Sigmoid colon (tissue), 7 donors: ENCODE measurements around the gene AFDN. TPM values are rescaled to one million over a fixed set of nuclear protein-coding genes. Genes with fewer than 3 reads are reported as not detected.
A peak's percentile ranks its signal among the peaks of the same experiment; 100 is the strongest.

Experiments
- DNase-seq: peaks from one replicate; pipeline ENCODE4 v3.0.0-alpha.2; 2019
- H3K27ac ChIP-seq, 4 donors: fragments of 200-600 bp; sonication (generic); one replicate each; pipeline ENCODE4 v1.5.1; 2016 to 2019; ENCODE audit warnings: mild to moderate bottlenecking in 1 of 4
- H3K27me3 ChIP-seq, 3 donors: fragments of 200-600 bp; sonication (generic); one replicate each; pipeline ENCODE4 v1.5.1; 2019; ENCODE audit warnings: mild to moderate bottlenecking in 1 of 3
- H3K36me3 ChIP-seq, 4 donors: fragments of 200-600 bp; sonication (generic); one replicate each; pipeline ENCODE4 v1.5.1; 2016 to 2019
- H3K4me1 ChIP-seq, 4 donors: fragments of 200-600 bp; sonication (generic); one replicate each; pipeline ENCODE4 v1.5.1; 2017 to 2019
- H3K4me3 ChIP-seq, 4 donors: fragments of 200-600 bp; sonication (generic); one replicate each; pipeline ENCODE4 v1.5.1; 2017 to 2019; ENCODE audit warnings: mild to moderate bottlenecking in 2 of 4, moderate library complexity in 1 of 4
- H3K9me3 ChIP-seq, 4 donors: fragments of 200-600 bp in 3 of 4; sonication (generic) in 3 of 4; one replicate each; pipeline versions ENCODE4 v1.5.1 to v1.6.1; 2013 to 2019
- EP300 ChIP-seq, 4 donors: sonication (generic); formaldehyde crosslinking; IDR thresholded peaks; one replicate each; pipeline ENCODE4 v1.6.1; 2017; ENCODE audit warnings: antibody characterized with exemption in 4 of 4
- POLR2A ChIP-seq, 2 donors: fragments of 450-650 bp; IDR thresholded peaks; one replicate each; pipeline ENCODE4 v1.6.1; 2016; ENCODE audit warnings: antibody characterized with exemption in 2 of 2, mild to moderate bottlenecking in 2 of 2, moderate library complexity in 2 of 2
- POLR2AphosphoS5 ChIP-seq, 4 donors: sonication (generic); formaldehyde crosslinking; IDR thresholded peaks; one replicate each; pipeline ENCODE4 v1.6.1; 2017; ENCODE audit warnings: antibody characterized with exemption in 4 of 4
- WGBS, 2 donors: extraction: QIAGEN DNeasy Blood & Tissue Kit; methylation state at CpG; one replicate each; pipeline ENCODE4 v1.1.7; 2013; 5-methylcytosine and 5-hydroxymethylcytosine counted together
- intact Hi-C: fragments of 100-400 bp; cut with DNase I; formaldehyde crosslinking; loops from one replicate; pipeline ENCODE4 v1.15.1; 2023
- polyA plus RNA-seq, 3 donors: library from polyadenylated mRNA; stranded (reverse); fragments of 200-250 nt; gene quantifications; one replicate each; pipeline ENCODE4 v1.2.3, GENCODE V29; 2013
- total RNA-seq, 4 donors: library from RNA; depleted of rRNA; stranded (reverse); fragments of >200 nt; gene quantifications; one replicate each; pipeline ENCODE4 v1.1.0, GENCODE V29; 2016
- TF ChIP-seq, protein P1 (sequence below), 4 experiments: fragments of 450-650 bp in 3 of 4; fragments of 200-600 bp in 1 of 4; IDR thresholded peaks; one replicate each; pipeline ENCODE4 v1.5.1; 2016 to 2019; ENCODE audit warnings: antibody characterized with exemption in 4 of 4, mild to moderate bottlenecking in 3 of 4, moderate library complexity in 2 of 4
- donor health status: healthy with polysubstance abuse.
- donor health status: Bipolar disorder and iron deficiency.
- donor health status: healthy.

Gene AFDN
- total and polyA plus RNA-seq, 7 donors, result 43.2 to 104 (median 83.6) TPM

DNA sequence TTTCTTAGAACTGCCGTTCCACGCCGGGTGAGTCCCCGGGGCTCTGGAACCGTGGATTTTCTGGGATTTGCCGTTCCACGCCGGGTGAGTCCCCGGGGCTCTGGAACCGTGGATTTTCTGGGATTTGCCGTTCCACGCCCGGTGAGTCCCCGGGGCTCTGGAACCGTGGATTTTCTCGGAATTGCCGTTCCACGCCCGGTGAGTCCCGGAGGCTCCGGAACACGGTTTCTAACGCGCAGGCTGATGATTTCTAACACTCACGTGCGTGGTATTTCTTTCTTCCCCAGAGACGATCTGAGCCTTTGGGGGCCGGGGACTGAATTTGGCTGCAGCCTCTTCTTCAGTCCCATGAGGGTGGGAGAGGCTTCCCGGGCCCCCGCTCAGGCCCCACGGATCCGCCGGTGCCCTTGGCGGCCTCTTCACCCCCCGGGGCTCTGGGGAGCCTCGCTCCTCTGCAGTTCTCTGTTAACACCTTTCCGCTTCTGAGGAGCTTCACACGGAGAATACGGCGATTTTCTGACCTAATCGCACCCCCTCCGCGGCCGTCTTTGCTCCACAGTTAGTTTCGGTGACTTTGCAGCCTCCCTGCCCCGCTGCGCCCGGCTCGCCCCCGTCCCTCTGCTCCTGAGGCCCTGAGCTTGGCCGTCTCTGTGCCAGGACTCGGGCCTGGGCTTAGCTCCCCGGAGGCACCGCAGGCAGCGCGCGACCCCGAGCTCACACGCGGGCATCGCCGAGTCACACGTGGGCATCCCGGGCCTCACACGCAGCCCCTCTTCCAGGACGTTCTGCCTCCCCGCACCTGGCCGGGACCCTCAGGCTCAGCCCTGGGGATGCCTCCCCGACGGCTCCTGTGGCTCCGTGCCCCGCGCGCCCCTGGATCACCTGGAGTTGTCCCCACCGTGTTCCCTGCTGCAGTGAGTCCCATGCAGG lies 163.6 kb downstream of the AFDN start:
- no peaks in the 10 kb centered on the region for H3K27me3 ChIP-seq
- no peaks in the 10 kb centered on the region for H3K4me1 ChIP-seq
- intact Hi-C loops, result no loop called here
- DNase-seq, result no peak
- no peaks in the 10 kb centered on the region for H3K36me3 ChIP-seq
- no peak overlapping the region for H3K27ac ChIP-seq
- 94 to 95% methylated on average over 75 of the region's 75 CpGs for WGBS, 2 donors
- no peaks in the 10 kb centered on the region for H3K9me3 ChIP-seq
- TF ChIP-seq EP300 (IDR thresholded peaks at IDR 0.05) (no peak), POLR2AphosphoS5 (IDR thresholded peaks at IDR 0.05) (no peak), POLR2A (IDR thresholded peaks at IDR 0.05) (no peak)
- TF ChIP-seq, protein P1, sequence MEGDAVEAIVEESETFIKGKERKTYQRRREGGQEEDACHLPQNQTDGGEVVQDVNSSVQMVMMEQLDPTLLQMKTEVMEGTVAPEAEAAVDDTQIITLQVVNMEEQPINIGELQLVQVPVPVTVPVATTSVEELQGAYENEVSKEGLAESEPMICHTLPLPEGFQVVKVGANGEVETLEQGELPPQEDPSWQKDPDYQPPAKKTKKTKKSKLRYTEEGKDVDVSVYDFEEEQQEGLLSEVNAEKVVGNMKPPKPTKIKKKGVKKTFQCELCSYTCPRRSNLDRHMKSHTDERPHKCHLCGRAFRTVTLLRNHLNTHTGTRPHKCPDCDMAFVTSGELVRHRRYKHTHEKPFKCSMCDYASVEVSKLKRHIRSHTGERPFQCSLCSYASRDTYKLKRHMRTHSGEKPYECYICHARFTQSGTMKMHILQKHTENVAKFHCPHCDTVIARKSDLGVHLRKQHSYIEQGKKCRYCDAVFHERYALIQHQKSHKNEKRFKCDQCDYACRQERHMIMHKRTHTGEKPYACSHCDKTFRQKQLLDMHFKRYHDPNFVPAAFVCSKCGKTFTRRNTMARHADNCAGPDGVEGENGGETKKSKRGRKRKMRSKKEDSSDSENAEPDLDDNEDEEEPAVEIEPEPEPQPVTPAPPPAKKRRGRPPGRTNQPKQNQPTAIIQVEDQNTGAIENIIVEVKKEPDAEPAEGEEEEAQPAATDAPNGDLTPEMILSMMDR (IDR thresholded peaks at IDR 0.05), result no peak
- H3K4me3 ChIP-seq, result no peak overlapping the region

DNA sequence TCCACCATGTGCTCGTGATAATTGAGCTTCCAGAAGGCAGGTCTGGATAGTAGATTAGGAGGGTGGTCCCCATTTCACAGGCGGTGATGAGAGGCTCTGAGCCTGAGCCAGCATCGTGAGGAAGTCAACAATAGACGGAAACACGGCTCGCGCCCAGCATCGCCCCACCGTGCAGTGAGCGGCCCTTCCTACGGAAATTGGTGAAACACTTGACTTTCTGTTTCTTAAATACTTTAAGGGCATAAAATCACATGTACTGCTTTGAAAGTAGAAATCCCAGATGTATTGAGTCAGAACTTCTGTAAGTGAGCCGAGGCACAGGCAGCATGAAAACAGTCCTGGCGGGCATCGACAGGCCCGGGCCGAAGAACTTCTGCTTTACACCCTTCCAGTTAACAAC lies 166.5 kb downstream of the AFDN start:
- TF ChIP-seq POLR2A (IDR thresholded peaks at IDR 0.05) (no peak), POLR2AphosphoS5 (IDR thresholded peaks at IDR 0.05) (peak in 2 of 4 donors; percentile 7 to 65)
- H3K36me3 ChIP-seq, result no peaks in the 10 kb centered on the region
- H3K4me3 ChIP-seq, result no peak overlapping the region
- peak overlapping the region in 1 of 4 donors; percentile 55 for H3K27ac ChIP-seq
- no peak for DNase-seq
- no peaks in the 10 kb centered on the region for H3K4me1 ChIP-seq
- no peaks in the 10 kb centered on the region for H3K9me3 ChIP-seq
- H3K27me3 ChIP-seq, result peaks cover 0 to 8% (median 8%) of the 10 kb centered on the region in 3 donors
- WGBS, 2 donors, result 87 to 93% methylated on average over 16 of the region's 16 CpGs
- intact Hi-C loops, result no loop called here

DNA sequence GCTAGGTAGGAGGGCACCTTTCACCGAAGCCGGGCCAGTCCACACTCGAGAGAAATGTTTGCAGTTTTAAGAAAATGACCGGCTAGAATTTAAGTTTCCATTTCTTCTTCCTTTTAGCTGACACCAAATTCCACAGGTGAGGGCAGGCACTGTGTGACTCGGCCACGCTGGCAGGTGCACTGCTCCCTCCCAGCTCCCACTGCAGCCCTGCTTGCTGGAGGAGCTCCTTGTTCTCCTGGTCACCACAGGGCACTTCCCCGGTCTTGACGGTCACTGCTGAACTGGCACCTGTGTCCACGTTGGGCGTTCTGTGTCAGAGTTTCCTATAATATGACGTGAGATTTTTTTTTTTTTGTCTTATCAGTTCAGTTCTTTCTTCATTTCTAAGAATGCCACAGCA lies 167.1 kb downstream of the AFDN start:
- peaks cover 0 to 15% (median 12%) of the 10 kb centered on the region in 3 donors for H3K27me3 ChIP-seq
- no peak for TF ChIP-seq POLR2AphosphoS5 (IDR thresholded peaks at IDR 0.05)
- TF ChIP-seq, protein P1 (IDR thresholded peaks at IDR 0.05), result no peak
- no peak for TF ChIP-seq POLR2A (IDR thresholded peaks at IDR 0.05)
- TF ChIP-seq EP300 (IDR thresholded peaks at IDR 0.05), result no peak
- DNase-seq, result no peak
- H3K36me3 ChIP-seq, result no peaks in the 10 kb centered on the region
- no peaks in the 10 kb centered on the region for H3K4me1 ChIP-seq
- peak overlapping the region in 1 of 4 donors; percentile 55 for H3K27ac ChIP-seq
- H3K4me3 ChIP-seq, result no peak overlapping the region
- intact Hi-C loops, result no loop called here
- H3K9me3 ChIP-seq, result no peaks in the 10 kb centered on the region
- WGBS, 2 donors, result 89% methylated on average over 11 of the region's 11 CpGs

DNA sequence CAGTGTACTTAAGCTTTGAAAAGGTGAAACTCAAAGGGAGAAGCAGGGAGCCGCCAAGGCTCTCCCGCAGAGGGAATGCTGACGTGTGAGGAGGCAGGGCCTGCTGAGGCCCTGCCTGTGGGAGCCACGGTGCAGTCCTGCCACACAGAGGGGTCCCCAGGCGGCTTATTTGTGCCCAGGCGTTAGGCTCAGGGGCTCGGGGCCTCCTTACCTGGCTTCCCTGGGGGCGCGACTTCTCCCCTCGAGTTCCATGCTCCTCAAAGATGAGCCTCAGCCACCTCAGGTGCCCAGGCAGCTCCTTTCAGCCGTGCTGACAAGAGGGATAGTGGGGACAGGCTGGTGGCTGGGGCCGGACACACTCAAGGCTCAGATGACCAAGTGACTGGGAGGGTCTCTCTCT lies 168.6 kb downstream of the AFDN start:
- Histone ChIP-seq H3K36me3 (no peaks in the 10 kb centered on the region), H3K4me3 (no peak overlapping the region), H3K9me3 (no peaks in the 10 kb centered on the region), H3K27me3 (peaks cover 0 to 24% (median 22%) of the 10 kb centered on the region in 3 donors), H3K27ac (no peak overlapping the region), H3K4me1 (no peaks in the 10 kb centered on the region)
- intact Hi-C loops, result no loop called here
- DNase-seq, result no peak
- 93 to 95% methylated on average over 12 of the region's 12 CpGs for WGBS, 2 donors
- TF ChIP-seq, protein P1 (IDR thresholded peaks at IDR 0.05), result no peak
- TF ChIP-seq POLR2A (IDR thresholded peaks at IDR 0.05), result no peak

DNA sequence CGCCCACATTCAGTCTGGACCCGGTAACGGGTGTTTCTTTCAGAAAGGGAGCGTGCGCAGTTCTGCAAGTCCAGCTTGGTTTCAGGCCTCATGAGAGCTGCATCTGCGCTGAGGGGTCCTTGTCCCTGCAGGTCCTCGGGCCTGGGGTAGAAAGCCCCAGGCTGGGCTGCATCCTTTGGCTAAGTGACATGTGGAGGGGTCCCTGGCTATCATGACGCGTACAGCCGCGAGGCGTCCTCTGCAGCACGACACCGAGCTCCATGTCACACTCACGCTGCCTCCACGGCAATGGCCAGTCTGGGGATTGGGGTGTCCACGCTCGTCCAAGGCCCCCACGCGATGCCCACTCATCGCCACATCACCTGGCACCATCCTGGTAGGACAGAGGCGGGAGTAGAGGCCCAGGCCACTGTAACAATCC lies 169.0 kb downstream of the AFDN start:
- Histone ChIP-seq H3K4me1 (no peaks in the 10 kb centered on the region), H3K9me3 (no peaks in the 10 kb centered on the region), H3K27ac (no peak overlapping the region), H3K36me3 (no peaks in the 10 kb centered on the region), H3K4me3 (no peak overlapping the region), H3K27me3 (peaks cover 0 to 28% (median 26%) of the 10 kb centered on the region in 3 donors)
- DNase-seq, result no peak
- intact Hi-C loops, result no loop called here
- 95 to 97% methylated on average over 22 of the region's 22 CpGs for WGBS, 2 donors
- TF ChIP-seq, protein P1 (IDR thresholded peaks at IDR 0.05), result no peak
